ENCODE data around the gene RAB3IL1.
A peak's percentile ranks its signal among the peaks of the same experiment; 100 is the strongest.

RAB3IL1 gene

DNA sequence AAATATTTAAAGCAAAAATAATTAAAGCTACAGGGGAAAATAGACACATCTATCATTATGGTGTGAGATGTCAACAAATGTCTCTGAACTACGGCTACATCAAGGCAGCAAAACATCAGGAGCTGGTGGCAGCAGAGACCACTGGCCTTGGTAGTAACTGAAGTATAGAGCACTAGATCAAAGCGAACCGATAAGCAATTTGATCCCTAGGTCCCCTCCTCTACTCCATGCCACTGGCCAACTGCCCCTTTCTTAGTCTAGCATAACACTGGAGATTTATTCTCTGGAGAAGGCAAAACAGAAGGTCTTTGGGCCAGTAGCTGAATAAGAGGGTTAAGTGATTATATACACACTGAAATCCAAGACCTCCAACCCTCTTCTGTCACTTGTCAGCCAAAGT lies 13.6 kb upstream of the RAB3IL1 start:
- H3K36me3 Mint-ChIP-seq (ENCODE audit: low read depth), result no peaks in the 10 kb centered on the region
- H3K4me1 Mint-ChIP-seq, result peaks cover 31% of the 10 kb centered on the region
- H3K27ac Mint-ChIP-seq, result peak overlapping the region; percentile 26
- H3K4me3 Mint-ChIP-seq, result peak overlapping the region; percentile 1
- TF ChIP-seq, protein P1, sequence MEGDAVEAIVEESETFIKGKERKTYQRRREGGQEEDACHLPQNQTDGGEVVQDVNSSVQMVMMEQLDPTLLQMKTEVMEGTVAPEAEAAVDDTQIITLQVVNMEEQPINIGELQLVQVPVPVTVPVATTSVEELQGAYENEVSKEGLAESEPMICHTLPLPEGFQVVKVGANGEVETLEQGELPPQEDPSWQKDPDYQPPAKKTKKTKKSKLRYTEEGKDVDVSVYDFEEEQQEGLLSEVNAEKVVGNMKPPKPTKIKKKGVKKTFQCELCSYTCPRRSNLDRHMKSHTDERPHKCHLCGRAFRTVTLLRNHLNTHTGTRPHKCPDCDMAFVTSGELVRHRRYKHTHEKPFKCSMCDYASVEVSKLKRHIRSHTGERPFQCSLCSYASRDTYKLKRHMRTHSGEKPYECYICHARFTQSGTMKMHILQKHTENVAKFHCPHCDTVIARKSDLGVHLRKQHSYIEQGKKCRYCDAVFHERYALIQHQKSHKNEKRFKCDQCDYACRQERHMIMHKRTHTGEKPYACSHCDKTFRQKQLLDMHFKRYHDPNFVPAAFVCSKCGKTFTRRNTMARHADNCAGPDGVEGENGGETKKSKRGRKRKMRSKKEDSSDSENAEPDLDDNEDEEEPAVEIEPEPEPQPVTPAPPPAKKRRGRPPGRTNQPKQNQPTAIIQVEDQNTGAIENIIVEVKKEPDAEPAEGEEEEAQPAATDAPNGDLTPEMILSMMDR (IDR thresholded peaks at IDR 0.05), result no peak
- peaks cover 51% of the 10 kb centered on the region for H3K9me3 Mint-ChIP-seq
- no peak for DNase-seq
- peaks cover 12% of the 10 kb centered on the region for H3K27me3 Mint-ChIP-seq (ENCODE audit: low read depth, poor library complexity)

DNA sequence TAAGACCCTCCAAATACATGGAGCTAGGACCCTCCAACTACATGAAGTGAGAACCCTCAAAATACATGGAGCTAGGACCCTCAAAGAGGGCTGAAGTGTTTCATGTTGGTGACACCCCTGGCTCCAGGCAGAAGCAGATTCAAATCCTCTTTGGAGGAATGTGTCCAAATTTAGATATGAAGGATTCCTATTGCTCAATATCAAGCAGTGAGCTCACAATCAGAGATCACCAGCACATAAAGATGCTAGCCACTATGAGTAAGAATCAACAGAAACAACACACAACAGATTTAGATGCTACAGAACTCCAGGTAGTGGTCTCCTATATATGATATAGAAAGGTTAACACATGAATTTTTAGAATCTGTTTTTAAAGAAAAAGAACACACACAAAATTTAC lies 11.2 kb upstream of the RAB3IL1 start:
- peaks cover 36% of the 10 kb centered on the region for H3K9me3 Mint-ChIP-seq
- TF ChIP-seq, protein P1 (IDR thresholded peaks at IDR 0.05), result no peak
- no peaks in the 10 kb centered on the region for H3K36me3 Mint-ChIP-seq (ENCODE audit: low read depth)
- H3K27ac Mint-ChIP-seq, result no peak overlapping the region
- H3K4me3 Mint-ChIP-seq, result no peak overlapping the region
- no peak for DNase-seq
- peaks cover 13% of the 10 kb centered on the region for H3K27me3 Mint-ChIP-seq (ENCODE audit: low read depth, poor library complexity)
- H3K4me1 Mint-ChIP-seq, result peaks cover 54% of the 10 kb centered on the region

DNA sequence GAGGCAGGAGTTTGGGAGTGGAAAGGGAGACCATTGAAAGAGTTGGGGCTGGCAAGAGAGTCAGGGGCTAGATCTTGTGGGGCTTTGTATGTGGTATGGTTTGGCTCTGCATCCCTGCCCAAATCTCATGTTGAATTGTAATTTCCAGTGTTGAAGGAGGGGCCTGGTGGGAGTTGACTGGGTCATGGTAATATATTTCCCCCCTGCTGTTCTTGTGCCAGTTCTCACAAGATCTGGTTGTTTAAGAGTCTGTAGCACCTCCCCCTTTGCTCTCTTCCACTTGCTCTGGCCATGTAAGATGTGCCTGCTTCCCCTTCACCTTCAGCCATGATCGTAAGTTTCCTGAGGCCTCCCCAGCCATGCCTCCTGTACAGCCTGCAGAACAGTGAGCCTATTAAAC lies 10.1 kb upstream of the RAB3IL1 start:
- Mint-ChIP-seq H3K4me3 (no peak overlapping the region), H3K27me3 (ENCODE audit: low read depth, poor library complexity) (peaks cover 11% of the 10 kb centered on the region), H3K9me3 (peaks cover 28% of the 10 kb centered on the region), H3K27ac (peak overlapping the region; percentile 62), H3K36me3 (ENCODE audit: low read depth) (no peaks in the 10 kb centered on the region), H3K4me1 (peaks cover 65% of the 10 kb centered on the region)
- no peak for DNase-seq
- TF ChIP-seq, protein P1 (IDR thresholded peaks at IDR 0.05), result no peak

- Mint-ChIP-seq H3K27me3 (ENCODE audit: low read depth, poor library complexity) (peaks cover 7% of the 10 kb centered on the region), H3K27ac (no peak overlapping the region), H3K36me3 (ENCODE audit: low read depth) (no peaks in the 10 kb centered on the region), H3K4me3 (no peak overlapping the region), H3K4me1 (peaks cover 70% of the 10 kb centered on the region), H3K9me3 (peaks cover 20% of the 10 kb centered on the region)
- TF ChIP-seq, protein P1 (IDR thresholded peaks at IDR 0.05), result no peak
- no peak for DNase-seq
Measured at GRCh38 chr11:61926235-61926634, 8.9 kb upstream of the RAB3IL1 start.

DNA sequence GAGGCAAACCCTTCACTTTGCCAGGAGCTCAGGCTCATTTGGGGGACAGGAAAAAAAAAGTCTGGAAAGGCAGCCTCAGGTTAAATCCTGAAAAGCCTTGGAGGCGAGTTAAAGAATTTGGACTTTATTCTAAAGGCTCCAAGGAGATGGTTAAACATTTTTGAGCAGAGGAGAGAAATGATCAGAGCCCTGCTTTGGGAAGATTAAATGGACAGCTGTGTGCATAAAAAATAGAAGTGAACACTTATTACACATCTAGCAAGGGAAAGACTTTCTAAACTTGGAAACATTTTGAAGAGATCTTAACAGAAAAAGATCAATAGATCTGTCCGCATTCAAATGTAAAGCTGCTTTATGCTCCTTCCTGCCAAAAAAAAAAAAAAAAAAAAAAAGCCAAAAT lies 8.4 kb upstream of the RAB3IL1 start:
- Mint-ChIP-seq H3K4me1 (peaks cover 67% of the 10 kb centered on the region), H3K27me3 (ENCODE audit: low read depth, poor library complexity) (peaks cover 7% of the 10 kb centered on the region), H3K27ac (peak overlapping the region; percentile 96), H3K4me3 (no peak overlapping the region), H3K36me3 (ENCODE audit: low read depth) (no peaks in the 10 kb centered on the region), H3K9me3 (peaks cover 20% of the 10 kb centered on the region)
- DNase-seq, result no peak
- TF ChIP-seq, protein P1 (IDR thresholded peaks at IDR 0.05), result no peak

DNA sequence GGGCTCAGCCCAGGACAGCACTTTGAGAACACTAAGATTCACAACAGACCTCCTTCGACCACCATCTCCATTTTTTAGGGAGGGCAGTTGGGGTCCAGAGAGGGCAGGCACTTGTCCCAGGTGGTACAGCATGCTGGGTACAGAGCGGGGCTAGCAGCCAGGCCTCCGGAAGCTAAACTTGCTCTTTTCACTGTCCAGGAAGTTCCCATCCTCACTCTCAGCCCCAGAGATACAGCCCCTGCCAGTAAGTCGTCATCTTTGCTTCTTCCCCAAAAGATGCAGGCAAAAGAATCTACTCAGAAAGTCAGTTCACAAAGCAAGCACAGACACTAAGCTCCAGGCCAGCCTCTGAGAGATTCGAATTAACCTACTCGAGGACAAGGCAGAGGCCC lies 6.7 kb upstream of the RAB3IL1 start:
- peaks cover 81% of the 10 kb centered on the region for H3K4me1 Mint-ChIP-seq
- H3K9me3 Mint-ChIP-seq, result peaks cover 20% of the 10 kb centered on the region
- TF ChIP-seq, protein P1 (IDR thresholded peaks at IDR 0.05), result no peak
- no peaks in the 10 kb centered on the region for H3K36me3 Mint-ChIP-seq (ENCODE audit: low read depth)
- H3K27ac Mint-ChIP-seq, result peak overlapping the region; percentile 96
- peak overlapping the region; percentile 29 for H3K4me3 Mint-ChIP-seq
- no peak for DNase-seq
- peaks cover 9% of the 10 kb centered on the region for H3K27me3 Mint-ChIP-seq (ENCODE audit: low read depth, poor library complexity)
